Hematopoietic multipotent progenitor cell treated with erythropoietin and hydrocortisone succinate and interleukin-3 and kit ligand, for 8 days (in vitro differentiated cells): ENCODE data around the gene CDKL5.
"Not testable (repeated sequence)": the region's sequence is repeated elsewhere in the genome, so short reads cannot be mapped to it uniquely, and the experiment has no call there.

ENCODE experiments used
- DNase-seq: peaks from one replicate; pipeline ENCODE4 v3.0.0-alpha.2; 2015

CDKL5 gene

DNA sequence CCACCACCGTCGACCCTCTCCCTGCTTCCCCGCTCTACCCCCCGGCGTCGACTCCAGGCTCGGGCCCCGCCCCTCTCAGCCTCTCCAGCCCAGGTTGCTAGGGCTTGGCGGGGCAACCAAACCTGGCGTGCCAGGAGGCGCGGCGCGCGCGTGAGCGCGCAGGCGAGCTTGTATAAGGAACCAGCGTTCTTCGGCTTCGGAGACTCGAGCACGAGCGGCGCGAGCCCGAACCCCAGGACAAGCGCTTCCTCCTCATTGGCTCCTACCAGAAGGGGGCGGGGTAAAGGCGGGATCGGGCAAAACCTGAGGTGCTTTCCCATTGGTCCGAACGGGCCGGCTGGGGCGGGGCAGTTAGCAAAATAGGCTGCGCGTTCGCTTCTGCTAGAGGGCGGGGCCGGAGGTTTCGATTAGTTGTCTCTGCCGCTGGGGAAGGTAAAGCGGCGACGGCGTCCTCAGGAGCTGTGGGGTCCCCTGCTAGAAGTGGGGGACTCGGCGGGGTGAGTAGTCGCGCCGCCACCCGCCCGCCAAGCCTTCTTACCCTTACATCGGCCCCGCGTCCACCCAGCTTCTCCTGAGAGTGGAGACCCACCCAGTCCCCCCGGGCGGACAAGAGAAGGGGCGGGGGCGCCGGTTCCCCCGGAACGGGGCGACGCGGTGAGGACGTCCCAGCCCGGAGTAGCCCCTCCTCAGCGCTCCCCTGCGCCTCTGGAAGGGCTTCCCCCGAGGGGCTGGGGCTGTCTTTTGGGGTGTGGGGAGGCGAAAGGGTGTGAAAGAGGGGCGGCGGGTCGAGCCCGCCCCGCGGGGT, at the start of gene CDKL5:
Gene CDKL5 (plus strand): TSS at position 410 of the 805 bp plus-strand sequence. CDS start 81,489 bp downstream, outside the sequence.
- DNase-seq: peak; percentile 94

DNA sequence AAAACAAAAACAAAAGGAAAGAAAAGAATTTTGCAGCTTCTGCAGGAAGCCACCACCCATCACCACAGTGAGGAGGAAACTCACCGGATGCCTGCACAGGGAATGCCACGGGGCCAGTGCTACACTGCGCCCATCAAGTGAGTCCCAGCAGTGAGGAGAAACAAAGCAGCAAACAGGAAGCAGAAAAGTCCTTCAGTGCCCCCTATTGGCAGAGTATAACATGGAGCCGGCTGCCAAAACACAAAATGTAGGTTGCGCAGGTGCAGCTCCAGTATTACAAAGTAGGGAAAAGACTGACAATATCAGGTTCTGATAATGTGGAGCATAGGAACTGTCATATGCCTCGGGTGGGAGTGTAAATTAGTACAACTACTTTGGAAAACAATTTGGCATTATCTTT, 47.6 kb upstream of the CDKL5 start:
- DNase-seq: peak; percentile 55

DNA sequence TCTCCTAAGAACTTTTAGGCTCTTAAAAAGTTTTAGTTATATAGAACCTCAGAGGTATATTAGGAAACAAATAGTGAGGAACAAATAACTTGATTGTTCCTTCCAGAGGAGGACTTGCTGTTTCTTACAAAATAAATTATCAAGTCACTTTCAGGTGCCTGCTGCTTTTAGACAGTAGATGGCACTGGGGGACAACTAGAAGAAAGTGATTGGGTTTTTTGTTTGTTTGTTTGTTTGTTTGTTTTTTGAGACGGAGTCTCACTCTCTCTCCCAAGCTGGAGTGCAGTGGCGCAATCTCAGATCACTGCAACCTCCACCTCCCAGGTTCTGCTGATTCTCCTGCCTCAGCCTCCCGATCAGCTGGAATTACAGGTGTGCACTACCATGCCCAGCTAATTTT, 35.4 kb upstream of the CDKL5 start:
- DNase-seq: no peak

DNA sequence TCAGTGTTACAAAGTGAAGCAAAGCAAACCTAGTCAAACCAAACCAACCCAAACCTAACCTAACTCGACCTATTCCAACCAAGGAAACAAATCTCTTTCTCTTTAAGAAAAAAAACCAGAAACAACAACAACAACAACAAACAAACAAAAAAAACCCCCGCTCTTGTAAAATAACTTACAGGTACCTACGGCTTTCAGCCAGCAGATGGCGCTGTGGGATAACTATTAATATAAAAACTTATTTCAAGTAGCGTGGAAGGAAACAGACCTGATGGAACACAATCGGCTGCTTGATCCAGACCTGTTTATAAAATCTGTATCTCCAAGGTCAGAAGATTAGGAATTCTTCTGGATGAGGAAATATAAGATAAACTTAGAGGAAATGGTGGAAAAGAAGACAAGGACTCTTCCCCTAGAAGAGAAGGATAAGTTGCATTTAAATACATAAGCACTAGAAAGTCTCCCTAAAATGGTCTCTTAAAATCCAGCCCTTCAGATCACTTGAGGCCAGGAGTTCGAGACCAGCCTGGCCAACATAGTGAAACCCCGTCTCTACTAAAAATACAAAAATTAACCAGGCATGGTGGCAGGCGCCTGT, 34.4 kb upstream of the CDKL5 start:
- DNase-seq: peak; percentile 36

DNA sequence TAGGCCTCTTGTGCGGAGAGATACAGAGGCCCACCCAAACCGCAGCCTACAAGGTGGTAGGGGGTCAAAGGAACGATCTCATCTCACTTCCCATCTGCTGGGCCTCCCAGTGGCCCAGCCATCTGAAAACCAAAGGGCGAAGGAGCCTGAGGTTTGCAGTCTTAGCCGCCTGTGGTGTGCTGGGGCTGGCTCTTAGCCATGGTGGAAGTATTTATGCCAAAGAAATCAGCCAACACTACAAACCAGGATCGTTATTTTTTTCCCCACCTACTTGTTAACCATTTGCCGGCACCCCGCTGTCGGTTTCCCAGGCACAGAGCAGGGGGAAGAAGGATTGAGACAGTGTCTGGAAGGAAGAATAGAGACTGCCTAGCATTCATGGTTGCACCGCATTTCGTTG, 30.9 kb upstream of the CDKL5 start:
- no peak for DNase-seq

DNA sequence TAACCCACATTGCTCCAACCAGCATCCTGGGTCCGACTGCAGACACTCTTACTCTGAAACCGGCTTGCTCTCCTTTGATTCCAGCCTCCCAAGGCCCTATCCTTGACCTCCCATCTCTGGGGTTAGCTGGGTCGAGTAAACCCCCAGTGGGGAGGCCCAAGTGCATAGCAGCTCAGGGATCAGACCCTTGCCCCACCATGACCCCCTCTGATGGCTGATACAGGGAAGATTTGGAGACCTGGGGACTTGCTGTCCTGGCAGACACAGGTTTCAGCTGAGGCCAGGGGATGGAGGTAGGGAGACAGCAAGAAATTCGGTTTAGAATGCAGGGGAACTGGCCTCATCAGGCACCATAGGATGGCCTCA, 23.6 kb upstream of the CDKL5 start:
- no peak for DNase-seq

DNA sequence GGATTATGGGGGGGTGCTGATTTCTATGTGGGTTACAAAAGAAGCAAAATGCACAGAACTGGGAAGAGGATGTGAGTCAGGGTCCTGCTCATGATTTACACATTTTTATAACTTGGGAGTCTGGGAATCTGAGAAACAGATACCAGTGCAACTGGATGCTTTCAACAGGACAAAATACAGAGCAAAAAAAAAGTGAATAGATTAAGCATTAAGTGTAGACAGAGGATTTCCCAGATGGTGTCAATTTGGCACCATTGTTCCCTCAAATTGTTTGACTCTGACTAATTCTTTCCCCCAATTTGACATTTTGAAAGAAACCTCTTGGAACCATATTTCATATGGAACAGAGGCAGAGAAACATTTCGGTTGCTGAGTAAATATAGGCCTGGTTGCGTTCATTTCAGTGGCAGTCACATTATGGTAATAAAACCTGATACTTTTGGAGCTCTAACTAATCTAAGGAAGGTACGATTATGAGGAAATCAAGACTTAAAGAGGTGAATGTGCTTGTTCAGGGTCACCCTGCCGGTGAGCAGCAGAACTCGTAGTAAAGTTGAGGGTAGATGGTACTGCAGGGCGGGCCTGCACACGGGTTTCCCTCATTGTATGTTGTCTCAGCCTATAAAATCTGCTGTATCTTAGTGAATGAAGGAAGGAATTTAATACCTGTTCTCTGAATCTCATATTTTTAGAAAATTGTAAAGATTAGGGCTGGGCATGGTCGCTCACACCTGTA, 18.7 kb upstream of the CDKL5 start:
- DNase-seq: no peak

DNA sequence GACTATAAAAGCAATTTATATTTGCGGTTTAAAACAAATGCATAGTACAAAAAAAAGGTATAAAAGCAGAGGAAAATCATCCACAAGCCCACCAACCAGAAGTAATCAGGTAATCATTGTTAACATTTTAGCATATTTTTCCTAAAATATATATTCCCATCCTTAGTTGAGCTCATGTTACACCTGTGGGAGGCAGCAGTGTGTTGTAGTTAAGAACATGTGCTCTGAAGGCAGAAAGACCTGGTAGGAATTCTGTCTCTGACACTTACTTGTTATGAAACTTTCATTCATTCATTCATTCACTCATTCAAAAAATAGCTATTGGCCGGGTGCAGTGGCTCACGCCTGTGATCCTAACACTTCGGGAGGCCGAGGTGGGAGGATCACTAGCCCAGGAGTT, 15.4 kb upstream of the CDKL5 start:
- DNase-seq: no peak

DNA sequence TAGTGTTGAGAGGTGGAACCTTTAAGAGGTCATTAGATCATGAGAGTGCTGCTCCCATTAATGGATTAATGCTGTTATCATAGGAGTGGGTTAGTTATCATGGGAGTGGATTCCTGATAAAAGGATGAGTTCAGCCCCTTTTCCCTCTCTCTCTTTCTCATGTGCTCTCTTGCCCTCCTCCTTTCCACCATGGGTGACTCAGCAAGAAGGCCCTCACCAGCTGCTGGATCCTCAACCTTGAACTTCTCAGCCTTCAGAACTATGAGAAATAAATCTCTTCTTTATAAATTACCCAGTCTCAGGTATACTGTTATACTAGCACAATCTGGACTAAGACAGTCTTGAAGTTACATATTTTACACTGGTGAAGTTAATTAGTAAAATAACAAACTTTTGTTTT, 10.0 kb upstream of the CDKL5 start:
- DNase-seq: no peak

DNA sequence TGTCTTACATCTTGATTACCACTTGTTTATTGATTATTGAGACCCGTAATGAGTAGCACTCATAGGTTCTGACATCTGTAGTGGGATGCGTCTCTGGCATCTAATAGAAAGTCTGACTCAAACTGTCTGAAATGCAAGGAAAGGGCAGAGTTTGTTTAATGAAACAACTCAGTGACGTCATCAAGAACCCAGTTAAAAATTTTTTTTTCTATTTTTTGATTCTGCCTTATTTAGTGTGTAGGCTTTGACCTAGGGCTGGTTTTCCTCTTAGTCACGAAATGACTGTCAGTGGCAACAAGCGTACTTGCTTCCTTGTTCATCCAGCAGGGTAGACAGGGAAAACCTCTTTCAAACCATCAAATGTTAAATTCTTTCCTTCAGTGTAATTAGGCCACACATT, 3.1 kb upstream of the CDKL5 start:
- DNase-seq: no peak

DNA sequence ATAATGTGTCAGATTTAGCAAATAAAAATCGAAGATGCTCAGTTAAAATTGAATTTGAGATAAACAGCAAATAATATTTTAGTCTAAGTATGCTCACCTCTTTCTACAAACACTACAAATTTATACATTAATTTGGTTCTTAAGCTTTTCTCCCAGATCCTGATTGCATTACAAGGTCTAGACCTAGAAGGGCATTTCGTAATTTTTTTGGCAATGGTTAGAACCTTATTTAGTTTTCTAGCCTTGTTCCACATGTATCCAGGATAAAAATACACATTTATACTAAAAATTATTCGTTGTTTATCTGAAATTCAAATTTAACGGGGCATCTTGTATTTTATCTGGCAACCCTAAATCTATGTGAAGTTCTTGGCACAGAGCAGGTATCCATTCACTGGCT, 2.5 kb upstream of the CDKL5 start:
- no peak for DNase-seq

DNA sequence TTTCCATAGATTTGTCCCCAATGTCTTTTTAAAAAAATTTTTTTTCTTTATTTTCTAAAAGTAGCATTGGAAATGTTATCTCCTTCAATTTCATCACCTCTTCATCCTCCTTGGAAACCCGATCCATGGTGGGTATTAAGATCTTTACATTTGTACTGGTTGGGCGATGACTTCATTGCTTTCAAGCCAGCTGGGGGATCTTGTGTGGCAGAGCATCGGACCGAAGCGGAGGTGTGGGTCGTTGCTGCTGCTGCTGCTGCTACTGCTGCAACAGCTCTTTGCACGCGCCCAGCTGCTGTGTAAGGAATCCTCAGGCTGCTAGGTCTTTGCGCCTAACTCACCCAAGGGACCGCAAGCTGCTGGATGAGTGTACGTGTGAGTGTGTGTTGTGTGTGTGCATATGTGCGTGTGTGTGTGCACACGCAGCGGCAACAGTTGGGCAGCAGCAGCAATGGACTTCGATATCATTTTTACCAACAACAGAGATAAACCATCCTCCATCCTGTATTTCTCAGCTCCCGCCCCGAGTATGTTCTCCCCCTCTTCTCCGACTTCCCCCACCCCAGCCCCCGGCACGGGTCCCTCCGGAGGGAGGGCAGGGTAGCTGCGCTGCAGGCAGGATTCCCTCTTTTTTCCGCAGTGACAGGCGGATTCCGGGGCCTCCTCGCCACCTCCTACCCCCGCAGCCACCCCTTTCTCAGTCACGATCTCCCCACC, 768 bp upstream of the CDKL5 start:
- DNase-seq: no peak

DNA sequence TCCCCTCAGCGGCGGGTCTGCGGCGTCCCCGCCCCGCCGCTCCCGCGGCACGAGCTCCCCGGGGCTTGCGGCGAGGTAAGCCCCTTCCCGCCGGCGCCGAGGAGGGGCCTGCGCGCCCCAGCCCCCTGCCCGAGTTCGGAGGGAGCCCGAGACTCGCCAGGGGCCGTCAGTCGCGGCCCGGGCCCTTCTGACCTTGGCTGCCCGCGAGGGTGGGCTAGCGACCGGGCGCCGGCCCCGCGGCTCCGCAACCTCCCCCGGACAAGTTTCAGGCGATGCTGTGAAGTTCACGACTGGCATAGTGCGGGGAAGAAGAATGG, 554 bp downstream of the CDKL5 start:
- no peak for DNase-seq

DNA sequence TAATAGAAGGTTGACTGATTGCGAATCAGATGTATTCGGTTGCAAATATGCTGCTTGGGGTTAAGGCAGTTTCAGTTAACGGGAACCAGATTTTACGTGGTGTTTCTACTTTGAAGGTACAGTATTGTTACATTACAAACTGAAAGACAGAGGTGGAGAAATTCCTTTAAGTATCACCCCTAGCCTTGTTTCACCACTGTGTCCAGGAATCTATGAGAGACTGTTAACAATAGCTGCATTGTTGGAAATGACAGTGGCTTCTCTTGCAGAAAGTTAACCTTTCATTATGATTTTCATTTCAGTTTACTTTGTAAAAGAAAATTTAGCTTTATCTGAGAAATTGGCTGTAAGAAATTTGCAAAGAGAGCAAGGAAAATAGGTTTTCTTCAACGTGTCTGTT, 2.6 kb downstream of the CDKL5 start:
- no peak for DNase-seq

DNA sequence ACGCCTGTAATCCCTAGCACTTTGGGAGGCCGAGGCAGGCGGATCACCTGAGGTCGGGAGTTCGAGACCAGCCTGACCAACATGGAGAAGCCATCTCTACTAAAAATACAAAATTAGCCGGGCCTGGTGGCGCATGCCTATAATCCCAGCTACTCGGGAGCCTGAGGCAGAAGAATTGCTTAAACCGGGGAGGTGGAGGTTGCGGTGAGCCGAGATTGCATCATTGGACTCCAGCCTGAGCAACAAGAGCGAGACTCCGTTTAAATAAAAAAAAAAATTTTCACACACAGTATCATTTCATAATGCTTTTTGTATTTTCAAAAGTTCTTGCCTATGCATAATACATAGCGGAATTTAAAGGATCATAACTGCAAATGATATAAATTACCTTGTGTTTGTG, 7.9 kb downstream of the CDKL5 start:
- DNase-seq: not testable (repeated sequence)

DNA sequence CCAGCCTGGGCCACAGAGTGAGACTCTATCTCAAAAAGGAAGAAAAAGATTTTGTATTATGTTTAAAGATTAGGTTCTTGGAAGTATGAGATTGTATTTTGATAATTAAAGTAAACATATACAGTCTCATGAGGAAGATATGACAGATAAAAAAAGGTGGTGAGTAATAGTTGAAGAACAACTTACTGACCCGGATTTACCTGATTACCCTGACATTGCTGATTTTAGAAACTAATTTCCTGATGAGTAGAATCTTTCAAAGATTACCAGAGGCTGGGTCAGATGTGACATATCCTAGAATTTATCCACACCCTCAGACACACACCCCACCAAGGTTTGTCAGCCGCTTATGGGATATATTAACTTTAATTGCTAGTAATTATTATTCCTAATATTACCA, 9.5 kb downstream of the CDKL5 start:
- DNase-seq: no peak

DNA sequence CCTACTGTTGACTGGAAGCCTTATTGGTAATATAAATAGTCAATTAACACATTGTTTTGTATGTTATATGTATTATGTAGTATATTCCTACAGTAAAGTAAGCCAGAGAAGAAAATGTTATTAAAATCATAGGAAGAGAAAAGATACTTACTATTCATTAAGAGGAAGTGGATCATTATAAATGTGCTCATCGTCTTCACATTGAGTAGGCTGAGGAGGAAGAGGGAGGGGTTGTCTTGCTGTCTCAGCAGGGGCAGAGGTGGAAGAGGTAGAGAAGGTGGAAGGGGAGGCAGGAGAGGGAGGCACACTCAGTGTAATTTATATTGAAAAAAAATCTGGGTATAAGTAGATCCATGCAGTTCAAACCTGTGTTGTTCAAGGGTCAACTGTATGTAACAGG, 10.6 kb downstream of the CDKL5 start:
- no peak for DNase-seq

DNA sequence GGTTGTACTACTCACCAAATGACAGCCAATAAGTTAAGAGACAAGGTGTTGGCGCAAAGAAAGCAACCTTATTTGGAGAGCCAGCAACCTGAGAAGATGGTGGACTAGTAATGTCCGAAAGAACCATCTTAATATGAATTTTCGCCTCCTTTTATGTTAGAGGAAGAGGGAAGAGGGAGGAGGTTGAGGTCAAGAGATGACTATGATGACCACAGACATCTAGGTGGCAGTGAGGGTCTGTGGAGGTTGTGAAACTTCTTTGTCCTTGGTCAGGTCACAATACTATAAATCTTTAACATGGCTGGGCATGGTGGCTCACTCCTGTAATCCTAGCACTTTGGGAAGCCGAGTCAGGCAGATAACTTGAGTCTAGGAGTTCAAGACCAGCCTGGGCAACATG, 15.4 kb downstream of the CDKL5 start:
- no peak for DNase-seq

DNA sequence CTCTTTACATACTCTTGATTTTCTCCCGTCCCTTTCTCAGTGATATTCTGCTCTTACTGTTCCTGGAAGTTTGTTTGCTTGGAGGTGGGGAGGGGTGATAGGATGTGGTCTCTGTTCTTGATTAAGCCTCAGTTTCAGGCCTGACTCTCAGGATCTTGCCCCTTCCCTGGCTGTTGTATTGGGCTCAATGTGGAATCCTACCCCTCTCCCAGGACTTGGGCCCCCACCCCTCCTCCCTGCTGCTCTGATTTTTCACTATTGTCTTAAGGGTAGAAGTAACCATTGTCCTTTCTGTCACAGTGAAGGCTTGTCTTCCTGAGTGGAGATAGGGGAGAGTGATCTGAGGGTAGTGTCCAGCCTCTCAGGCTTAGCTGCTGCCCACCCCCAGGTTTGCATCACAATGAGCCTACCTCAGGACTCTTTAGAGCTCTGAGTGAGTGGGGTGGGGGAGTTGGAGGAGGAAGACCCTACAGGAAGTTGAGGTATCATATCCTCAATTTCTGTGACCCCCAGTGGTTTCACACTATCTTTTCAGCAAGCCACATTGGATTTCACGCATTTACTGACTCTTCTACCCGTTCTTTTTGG, 16.5 kb downstream of the CDKL5 start:
- no peak for DNase-seq

DNA sequence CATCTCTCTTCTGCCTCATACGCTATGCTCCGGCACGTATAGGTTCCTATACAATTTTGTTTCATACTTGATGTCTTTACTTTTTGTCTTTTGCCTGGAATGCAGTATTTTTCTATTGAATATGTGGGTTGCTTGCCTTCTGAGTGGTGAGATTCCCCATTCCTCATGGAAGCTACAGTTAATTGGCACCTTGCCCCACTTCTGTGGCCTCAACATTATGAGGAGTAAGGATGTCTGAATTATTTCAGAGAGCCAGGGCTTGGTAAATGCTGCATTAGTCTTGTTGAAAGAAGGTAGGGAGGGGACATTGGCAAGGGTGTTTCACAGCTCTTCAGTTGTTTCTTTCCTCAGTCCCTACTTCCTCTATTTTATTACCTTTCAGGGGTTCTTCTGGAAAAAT, 23.0 kb downstream of the CDKL5 start:
- DNase-seq: no peak

DNA sequence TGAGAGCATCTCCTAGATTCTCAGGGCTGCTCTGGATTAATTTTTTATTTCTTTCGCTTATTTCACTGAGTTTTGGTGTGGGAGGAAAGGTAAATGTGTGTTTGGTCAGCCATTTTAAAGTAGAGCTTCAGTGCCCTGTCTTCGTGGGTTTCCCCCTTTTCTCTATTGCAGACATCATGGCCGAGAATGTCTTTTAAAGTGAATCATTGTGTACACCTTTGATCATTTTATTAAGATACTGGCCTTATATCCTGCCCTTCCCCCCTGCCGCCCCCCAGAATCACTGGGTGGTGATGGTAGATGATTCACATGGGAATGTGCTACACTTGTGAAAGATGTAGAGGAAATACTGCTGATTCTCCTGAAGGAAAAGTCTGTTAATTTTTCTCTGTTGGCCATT, 23.8 kb downstream of the CDKL5 start:
- no peak for DNase-seq

DNA sequence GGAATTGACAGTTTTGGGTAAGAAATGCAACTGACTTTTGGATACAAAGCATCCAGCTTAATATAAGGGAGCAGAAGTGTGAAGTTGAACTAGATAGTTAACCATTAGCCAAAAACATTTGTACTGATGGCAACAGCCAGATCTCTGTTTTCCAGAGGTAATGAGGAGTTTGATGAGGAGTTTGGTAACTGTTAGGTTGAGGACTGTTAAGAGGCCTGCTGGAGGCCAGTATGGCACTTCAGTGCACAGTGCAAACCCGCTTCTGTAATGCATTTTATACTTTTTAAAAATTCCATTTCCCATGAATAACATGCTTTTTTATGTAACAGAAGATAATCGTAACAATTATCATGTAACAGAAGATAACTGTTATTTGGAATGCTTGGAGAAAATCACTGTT, 30.0 kb downstream of the CDKL5 start:
- no peak for DNase-seq

DNA sequence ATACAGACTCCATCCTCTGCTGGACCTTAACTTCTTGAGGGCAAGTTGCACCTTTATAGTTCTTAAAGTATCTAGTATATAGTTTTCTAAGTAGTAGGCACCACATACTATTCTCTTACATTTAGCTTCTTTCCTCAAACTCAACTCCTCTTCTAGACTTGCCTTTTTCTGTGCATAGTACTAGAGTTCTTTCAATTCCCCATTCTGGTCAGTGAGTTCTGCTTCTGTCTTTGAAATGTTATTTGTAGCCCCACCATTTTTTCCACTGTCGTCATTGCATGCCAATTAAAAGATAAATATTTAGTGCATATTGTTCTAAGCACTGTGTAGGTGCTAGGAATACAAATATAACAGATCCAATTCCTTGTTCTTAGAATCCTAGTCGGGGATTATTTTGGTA, 31.6 kb downstream of the CDKL5 start:
- DNase-seq: no peak
